ENCODE results near the gene MTG2.
"Not testable (repeated sequence)": the region's sequence is repeated elsewhere in the genome, so short reads cannot be mapped to it uniquely, and the experiment has no call there.

Gene MTG2

DNA sequence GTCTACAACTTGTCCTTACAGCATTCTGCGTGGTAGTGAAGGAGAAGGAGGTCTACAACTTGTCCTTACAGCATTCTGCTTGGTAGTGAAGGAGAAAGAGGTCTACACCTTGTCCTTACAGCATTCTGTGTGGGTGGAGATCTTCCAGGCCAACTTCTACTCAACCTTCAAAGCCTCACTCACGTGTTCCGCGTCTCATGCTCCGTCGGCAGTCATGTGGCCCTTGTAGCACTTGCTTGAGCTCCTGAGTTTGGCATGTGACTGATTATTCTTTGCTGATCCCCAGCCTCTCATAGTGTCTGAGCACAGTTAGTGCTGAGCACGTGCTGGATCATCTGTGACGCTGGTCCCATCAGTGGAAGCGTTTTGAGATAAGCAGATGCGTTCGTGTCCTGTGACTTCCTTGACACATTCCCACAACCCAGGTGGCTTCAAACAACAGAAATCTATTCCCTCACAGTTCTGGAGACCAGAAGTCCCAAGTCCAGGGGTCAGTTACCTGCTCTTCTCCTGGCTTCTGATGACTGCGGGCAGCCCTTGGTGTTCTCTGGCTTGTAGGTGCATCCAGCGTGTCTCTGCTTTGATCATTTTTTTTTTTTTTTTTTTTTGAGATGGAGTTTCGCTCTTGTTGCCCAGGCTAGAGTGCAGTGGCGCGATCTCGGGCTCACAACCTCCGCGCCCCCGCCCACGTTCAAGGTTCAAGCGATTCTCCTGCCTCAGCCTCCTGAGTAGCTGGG, 36.6 kb upstream of the MTG2 start:
- DNase-seq, result no peak

DNA sequence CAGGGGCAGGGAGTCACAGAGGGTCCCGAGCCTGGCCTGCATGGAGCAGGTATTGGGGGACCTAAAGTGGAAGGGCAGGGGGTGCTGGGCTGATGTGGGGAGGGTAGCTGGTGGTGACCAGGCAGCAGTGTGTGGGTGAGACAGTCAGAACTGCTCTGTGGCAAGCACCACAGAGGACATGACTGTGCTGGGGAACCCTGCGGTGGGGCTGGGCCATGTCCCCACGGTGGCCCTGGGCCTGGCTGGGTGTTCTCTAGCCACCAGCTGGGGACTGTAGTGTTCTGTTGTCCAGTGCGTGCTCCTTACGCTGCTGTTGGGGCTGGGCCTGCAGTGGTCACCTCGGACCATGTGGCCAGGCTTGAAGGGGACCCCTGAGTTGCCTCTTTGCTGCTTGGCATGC, 35.7 kb upstream of the MTG2 start:
- no peak for DNase-seq

DNA sequence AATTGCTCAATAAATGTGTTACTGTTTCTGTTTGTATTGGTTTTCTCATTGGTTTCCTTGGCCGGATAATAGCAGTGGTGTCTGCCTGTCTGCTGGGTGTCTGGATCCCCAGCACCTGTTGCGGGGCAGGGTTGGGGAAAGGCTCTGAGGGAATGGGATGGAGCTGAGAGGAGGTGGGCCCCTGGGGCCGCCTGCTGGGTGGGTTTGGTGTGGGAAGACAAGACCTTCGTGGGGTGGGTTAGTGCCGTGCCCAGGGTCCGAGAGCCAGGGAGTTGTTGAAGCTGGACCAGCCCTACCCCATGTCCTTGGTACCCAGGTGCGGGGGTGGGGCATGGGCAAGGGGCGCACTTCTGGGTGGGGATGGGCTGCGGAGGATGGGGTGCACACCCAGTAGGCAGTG, 35.3 kb upstream of the MTG2 start:
- no peak for DNase-seq

DNA sequence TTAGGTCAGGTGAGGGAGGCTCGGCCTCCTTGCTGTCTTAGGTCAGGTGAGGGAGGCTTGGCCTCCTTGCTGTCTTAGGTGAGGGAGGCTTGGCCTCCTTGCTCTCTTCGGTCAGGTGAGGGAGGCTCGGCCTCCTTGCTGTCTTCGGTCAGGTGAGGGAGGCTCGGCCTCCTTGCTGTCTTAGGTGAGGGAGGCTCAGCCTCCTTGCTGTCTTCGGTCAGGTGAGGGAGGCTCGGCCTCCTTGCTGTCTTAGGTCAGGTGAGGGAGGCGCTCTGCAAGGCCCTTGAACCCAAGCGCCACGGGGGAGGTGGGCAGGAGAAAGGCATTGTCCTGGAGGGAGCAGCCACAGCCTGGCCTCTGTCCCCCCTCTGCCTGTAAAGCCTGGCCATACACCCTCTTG, 34.4 kb upstream of the MTG2 start:
- DNase-seq, result not testable (repeated sequence)

DNA sequence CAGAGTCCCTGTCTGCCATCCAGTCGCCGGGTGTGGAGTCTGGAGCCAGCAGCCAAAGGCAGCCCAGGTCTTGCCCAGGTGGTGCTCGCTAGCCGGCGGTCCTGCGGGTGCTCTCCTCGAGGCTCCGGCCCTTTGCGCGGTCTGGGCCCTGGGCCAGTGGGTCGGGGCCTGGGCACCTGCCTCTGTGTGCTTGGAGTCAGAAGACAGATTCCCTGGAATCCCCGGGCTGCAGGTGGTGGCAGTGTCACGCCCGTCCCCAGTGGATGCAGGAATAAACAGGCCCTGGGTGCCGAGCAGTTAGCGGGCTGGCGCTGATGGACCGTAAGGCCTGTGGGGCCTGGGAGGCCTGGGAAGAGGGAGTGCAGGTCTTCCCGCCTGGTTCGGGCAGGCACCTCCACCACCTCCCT, 33.9 kb upstream of the MTG2 start:
- DNase-seq, result no peak

DNA sequence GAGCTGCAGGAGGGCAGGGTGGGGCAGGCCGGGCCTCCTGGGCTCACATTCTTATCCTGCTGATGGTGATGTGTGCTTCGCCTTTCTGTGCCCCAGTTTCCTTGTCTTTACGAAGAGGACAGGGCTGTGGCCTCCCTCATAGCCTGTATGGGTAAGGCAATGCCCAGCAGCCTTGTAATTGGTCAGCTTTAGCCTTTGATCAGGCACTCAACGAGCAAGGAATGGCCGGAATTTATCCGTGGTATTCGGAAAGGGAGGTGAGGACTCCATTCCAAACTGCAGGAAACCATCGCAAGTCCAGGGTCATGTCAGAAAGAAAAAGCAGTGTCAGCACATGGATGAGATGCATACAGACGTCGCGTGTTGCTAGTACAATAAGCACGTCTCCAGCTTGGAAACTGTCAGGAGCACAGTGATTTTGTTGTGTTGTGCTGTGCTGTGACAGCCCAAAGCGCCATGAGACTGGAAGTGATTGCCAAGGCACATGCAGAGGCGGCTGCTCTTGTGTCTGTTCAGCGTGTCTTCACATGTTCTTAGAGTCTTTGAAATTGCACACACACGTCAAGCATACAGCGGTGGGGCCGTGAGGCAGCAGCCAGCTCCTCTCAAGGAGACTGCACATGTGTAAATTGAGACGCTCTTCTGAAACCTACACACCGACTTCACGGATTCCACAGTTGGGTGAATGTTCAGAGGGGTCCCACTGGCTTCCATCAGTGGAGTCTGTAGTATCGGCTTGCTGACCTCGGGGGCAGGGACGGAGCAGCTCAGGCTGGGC, 33.1 kb upstream of the MTG2 start:
- no peak for DNase-seq

DNA sequence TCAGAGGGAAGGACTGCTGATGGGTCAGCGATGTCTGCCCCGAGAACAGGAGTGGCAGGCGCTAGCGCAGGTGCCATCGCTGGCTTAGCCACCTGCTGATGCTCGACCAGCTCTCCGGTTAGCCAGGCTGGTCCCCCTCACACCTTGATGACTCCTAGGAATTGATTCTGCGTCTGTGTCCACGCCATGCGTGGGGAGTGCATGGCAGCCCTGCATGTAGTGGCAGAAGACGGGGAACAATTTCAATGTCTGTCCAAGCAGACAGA, 32.6 kb upstream of the MTG2 start:
- DNase-seq, result no peak

DNA sequence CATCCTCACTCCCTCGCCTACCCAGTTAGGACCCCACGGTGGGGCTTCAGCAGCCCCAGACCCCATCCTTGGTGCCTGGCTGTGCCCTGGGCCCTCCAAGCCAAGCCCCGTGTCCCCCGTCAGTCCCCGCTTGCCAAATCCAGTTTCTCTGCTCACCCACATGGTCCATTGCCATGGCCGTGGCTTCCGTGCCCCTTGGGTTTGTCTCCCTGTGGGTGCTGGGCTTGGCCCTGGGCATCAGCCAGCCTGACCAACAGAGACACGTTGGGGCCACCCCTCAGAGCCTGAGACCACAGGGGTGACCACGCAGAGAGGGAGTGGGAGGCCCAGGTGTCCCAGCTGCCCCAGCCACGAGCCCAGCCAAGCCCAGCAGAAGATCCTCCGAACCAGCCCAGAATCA, 31.6 kb upstream of the MTG2 start:
- DNase-seq, result no peak

DNA sequence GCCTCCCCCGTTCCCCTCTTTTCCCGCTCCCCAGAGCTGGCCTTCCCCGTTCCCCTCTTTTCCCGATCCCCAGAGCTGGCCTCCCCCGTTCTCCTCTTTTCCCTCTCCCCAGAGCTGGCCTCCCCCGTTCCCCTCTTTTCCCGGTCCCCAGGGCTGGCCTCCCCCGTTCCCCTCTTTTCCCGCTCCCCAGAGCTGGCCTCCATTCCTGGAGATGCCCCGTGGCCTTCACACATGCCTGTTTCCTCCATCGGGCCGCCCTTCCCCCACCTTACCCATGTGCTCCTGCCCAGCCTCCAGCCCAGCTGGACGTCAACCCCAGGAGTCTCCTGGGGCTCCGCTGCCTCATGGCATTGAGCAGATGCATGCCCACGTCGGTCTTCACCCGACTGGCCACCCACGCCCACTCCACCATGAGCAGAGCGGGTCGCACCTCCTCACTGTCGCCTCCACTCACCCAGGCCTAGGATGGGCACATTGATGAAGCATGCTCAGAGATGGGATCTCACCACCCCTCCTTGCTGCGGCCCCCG, 30.9 kb upstream of the MTG2 start:
- no peak for DNase-seq

DNA sequence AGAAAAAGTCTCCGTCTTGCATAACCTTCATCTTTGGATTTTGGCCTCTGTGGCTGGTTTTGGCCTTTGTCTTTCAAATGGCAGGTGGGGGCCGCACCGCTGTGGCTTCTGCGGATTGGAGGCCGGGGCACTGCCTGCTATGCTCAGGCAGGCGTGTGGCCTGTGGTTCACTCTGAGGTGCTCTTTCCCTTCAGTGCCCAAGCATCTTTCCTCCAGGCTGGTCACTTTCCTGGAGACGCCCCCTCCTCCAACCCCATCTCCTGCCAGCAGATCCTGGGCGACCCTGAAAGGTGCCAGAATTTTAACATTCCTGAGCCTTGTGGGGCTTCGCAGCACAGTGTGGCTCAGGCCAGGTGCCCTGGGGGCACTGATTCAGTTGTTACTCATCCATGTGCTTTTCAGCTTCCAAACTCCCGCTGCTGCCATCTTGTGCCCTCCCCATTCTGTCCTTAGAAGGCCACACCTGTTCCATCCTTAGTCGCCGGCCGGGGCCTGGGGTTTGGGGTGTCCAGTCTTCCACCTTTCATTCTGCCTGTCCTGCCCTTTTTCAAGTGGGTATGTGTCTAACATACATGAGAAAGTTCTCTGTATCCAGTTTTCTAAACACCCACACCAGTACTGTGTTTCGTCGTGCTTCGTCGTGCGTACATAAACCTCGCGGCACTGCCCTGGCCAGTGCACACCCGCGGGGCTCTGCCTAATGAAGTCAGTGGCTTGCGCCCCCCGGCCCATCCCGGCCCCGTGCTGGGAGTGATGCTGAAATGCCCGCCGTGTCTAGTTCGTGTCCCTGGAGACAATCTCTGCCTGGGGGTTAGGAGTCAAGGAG, 27.2 kb upstream of the MTG2 start:
- DNase-seq, result no peak

DNA sequence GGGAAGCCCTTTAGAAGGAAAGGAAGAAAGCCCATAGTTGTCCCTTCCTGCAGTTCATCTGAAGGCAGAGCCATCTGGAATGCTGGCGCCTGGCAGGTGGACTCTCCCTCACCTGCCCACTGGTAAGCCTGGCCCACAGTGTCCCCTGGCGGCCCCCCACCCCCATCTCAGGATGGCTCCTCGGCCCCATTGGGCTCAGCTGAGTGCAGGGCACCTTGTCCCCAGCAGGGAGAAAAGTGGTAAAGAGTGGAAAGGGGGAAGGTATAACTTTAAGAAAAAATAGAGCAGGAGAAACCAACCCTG, 26.6 kb upstream of the MTG2 start:
- DNase-seq, result no peak

DNA sequence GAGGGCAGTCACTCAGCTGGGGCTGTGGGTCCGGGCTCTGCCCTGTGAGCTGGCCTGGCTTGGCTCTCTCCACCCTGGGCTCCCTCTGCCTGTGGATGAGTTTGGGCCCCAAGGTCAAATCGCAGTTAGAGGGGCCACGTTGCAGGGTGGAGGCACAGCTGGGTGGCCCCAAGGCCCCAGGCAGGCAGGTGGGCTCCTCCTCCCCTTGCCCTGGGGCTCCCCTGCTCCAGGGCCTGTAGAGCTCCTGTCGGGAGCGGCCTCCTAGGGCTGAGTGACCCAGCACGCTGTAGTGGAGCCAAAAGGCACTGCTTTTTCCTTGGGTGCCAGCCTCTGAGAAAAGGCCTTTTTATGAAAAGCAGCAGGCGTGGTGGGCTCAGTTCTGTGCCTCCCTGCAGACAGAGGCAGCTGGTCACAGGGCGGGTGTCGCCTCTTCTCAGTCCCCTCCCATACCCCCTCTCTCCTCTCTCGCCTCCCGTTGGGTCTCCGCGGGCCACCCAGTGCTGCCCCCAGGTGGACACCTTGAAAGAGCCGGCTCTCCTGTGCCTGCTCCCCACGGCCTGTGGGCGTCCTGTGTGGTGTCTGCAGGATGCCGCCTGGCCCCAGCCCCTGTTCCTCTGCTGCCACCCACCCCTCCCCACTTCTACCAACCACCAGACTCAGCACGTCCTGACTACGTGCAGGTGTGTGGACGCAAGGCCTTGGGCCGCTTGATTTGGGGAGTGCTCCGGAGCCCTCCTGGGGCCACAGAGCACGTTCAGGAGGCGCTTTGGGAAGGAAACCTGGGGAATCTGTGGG, 26.0 kb upstream of the MTG2 start:
- peak; percentile 45 for DNase-seq

DNA sequence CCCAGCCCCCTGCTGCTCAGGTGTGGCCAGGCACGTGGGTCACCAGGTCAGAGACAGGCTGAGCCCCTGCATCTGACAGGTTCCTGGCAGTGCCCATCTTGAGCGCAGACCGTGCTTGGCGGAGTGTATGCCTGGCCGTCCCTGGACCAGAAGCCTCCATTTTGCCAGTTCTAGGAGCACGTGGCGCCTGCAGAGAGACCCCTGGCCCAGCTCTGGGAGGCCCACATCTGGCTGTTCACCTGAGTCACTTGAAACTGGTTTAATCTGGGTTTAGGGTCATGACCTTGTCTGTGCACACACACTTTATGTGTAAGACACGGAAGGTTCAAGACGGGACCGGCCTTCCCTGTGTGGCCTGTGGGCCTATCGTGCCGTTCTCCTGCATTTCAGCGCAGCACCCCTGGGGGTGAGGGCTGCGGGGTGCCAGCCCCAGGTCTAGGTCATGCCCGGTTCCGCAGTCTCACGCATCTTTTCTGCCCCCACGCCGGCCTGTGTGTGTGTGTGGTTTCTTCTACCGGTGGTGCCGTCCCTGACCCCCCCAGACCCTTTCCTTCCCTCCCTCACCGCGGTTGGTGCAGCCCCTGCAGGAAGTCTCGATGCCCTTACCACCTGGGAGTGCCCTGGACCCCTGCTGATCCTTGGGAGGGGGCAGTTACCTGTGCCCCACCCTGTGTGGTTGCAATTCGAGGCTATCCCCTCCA, 25.3 kb upstream of the MTG2 start:
- no peak for DNase-seq

DNA sequence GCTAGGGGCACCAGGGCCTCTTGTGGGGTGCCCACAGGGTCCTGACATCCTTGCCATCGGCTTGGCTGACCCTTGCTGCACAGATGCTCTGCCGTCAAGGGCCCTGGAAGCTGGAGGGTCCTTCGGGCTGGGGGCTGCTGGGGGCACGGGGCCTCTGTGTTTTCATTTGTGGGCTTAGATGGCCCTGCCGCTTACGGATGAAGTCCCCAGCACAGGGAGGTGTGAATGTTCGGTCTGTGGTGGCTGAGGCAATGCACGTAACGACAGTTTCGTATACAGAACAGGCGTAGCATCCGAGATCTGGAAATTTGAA, 24.8 kb upstream of the MTG2 start:
- no peak for DNase-seq

DNA sequence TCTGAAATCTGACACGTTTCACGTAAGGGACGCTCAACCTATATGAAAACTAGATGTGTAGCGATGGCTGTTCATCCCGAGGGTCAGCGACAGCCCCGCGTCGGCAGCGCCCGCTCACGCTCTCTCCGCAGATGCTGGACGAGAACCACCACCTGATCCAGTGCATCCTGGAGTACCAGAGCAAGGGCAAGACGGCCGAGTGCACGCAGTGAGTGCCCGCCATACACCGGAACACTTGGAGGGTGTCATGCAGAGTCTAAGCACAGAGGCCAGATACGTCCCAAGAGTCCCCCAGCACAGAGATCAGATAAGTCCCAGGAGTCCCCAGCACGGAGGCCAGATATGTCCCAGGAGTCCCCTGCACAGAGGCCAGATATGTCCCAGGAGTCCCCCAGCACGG, 24.3 kb upstream of the MTG2 start:
- no peak for DNase-seq

DNA sequence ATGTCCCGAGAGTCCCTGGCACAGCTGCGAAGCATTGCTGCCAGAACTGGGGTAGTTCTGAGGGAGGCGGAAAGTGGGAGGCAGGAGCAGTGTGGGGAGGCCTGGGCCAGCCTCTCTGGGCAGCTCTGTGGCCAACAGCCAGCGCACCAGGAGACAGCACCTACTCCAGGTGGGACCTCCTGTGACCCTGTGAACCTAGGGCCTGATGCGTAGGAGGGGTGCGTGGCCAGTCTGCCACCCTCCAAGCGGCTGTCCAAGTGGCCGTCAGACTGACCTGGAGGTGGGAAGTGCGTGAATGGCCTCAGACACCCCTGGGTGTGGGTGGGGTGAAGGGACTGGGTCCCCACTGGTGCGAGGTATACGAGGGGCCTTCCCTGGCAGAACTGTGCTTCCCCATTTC, 23.8 kb upstream of the MTG2 start:
- no peak for DNase-seq

DNA sequence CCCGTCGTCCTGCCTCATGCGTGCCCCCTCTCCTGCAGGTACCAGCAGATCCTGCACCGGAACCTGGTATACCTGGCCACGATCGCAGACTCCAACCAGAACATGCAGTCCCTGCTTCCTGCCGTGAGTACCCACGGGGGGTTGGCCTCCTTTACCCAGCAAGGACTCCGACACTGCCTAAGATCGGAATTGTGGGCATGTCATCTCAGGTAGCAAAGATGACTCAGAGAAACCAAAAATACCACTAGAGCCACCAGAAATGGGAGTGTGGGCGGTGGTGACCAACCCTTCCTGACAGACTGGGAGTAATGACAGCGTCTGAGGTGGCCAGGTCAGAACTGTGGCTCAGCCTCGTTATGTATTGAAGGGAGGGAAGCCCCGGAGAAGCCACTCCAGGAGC, 23.0 kb upstream of the MTG2 start:
- no peak for DNase-seq

DNA sequence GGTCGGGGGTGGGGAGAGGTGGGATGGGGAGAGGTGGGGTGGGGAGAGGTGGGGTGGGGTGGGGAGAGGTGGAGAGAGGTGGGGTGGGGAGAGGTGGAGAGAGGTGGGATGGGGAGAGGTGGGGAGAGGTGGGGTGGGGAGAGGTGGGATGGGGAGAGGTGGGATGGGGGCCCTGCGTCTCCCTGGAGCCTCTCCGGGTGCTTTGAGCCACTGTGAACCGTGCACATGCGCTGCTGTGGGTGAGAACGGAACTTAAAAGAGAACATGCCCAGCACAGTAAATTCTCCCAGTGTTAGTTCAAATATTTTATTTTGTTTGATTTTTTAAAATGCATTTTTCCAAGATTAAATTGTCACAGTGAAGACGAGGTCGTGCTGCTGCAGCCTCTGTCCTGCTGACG, 22.6 kb upstream of the MTG2 start:
- DNase-seq, result no peak

DNA sequence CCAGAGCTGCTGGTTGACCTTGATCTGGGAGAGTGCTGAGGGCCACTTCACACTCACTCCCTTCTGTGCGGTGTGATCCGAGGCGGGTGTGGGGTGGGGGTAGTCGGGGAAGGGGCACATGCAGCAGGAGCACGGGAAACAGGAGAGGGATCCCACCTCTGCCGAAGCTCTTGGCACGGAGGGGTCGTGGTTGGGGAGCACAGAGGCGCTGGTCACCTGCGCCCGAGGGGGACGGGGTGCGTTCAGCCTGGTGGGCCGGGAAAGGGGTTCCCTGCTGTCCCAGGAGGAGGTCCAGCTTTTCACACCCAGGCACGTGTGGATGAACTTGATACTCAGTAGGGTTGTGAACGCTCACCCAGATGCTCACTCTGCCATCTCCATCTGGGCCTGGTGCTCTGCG, 22.0 kb upstream of the MTG2 start:
- no peak for DNase-seq

DNA sequence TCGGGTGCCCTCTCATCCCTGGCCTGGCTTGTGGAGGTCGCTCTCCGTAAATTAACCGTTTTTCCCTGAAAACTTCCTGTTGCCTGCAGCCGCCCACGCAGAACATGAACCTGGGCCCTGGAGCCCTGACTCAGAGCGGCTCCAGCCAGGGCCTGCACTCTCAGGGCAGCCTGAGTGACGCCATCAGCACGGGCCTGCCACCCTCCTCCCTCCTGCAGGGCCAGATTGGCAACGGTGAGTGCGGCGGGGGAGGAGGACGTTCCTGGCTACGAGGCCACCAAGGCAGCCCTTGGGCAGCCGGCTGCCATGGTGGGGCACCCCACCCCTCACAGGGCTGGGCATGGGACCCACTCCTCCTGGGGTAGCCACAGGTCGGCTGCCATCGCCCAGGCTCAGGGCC, 21.5 kb upstream of the MTG2 start:
- DNase-seq, result no peak

DNA sequence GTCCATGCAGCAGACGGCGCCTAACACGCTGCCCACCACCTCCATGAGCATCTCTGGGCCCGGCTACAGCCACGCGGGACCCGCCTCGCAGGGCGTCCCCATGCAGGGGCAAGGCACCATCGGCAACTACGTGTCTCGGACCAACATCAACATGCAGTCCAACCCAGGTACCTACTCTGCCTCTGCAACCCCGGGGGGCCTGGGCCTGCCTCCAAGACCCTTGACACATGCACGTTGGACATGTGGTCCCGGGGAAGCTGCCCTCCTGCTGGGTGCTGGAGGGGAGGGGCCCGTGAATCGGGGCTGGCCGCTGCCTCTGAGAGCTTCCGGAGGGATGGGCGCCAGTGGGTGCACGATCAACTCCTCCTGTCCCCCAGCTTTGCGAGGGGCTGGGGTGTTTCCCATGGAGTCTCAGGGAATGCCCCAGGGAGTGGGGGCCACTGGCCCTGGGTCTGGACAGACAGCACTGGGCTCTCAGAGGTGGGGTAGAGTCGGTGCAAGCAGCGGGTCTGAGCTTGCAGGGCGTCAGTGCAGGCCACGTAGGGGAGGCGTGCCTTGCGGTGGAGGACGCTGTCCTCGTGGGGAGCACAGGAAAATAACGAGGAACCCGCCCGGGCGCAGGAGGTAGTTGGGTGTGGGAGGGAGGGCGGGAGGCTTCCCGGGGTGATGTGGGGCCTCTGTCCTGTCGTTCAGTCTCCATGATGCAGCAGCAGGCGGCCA, 19.9 kb upstream of the MTG2 start:
- no peak for DNase-seq

DNA sequence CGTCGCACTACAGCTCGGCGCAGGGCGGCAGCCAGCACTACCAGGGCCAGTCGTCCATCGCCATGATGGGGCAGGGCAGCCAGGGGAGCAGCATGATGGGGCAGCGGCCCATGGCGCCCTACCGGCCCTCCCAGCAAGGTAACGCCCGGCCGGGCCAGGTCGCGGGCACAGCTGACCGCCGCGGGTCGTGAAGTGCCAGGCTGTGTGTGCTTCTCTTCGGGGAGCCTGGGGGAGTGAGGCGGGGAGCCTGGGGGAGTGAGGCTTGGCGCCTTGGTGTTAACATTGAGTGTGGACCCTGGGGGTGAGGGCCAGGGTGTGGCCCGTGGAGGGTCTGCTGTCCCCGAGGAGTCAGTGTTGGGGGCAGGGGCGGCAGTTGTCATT, 19.4 kb upstream of the MTG2 start:
- no peak for DNase-seq

Measured in NCI-H510A (cell line).